Stimulated activated CD8-positive, alpha-beta memory T cell treated with anti-CD3 and anti-CD28 coated beads, Interleukin-15, amount 100 ng/mL, for 4 hours (primary cell): Measurements from ENCODE around the gene SLC11A1.

Experiments used
- DNase-seq, 2 donors: peaks; one replicate each; pipeline ENCODE4 v3.0.0-alpha.2; 2020; ENCODE audit warnings: low read depth in 2 of 2

Gene SLC11A1

GRCh38 chr2:218394298-218395089 lies 12.4 kb downstream of the SLC11A1 start:
- DNase-seq, result no peak

GRCh38 chr2:218395090-218395444 lies 13.0 kb downstream of the SLC11A1 start:
- DNase-seq, result no peak

GRCh38 chr2:218395456-218395825 lies 13.4 kb downstream of the SLC11A1 start:
- no peak for DNase-seq

- DNase-seq, result peak; percentile 88 to 89
Measured at GRCh38 chr2:218395826-218396687, 14.0 kb downstream of the SLC11A1 start.

- peak in 1 of 2 donors; percentile 49 for DNase-seq
Measured at GRCh38 chr2:218396688-218397462, 14.8 kb downstream of the SLC11A1 start.

GRCh38 chr2:218397463-218397819 lies 15.4 kb downstream of the SLC11A1 start:
- DNase-seq, result no peak

- no peak for DNase-seq
Measured at GRCh38 chr2:218397820-218398436, 15.9 kb downstream of the SLC11A1 start.

GRCh38 chr2:218398437-218399390 lies 16.6 kb downstream of the SLC11A1 start:
- peak in 1 of 2 donors; percentile 45 for DNase-seq

GRCh38 chr2:218399391-218400166 lies 17.5 kb downstream of the SLC11A1 start, which contains the start of gene CTDSP1:
Gene CTDSP1 (plus strand): TSS chr2:218399868. CDS start chr2:218400091, 223 bp downstream.
- DNase-seq, result peak; percentile 83 to 85

- no peak for DNase-seq
Measured at GRCh38 chr2:218400167-218400929, 18.3 kb downstream of the SLC11A1 start.

- no peak for DNase-seq
Measured at GRCh38 chr2:218400930-218401881, 19.1 kb downstream of the SLC11A1 start.

- no peak for DNase-seq
Measured at GRCh38 chr2:218401890-218402289, 19.8 kb downstream of the SLC11A1 start.

GRCh38 chr2:218402491-218402901 lies 20.4 kb downstream of the SLC11A1 start:
- DNase-seq, result no peak

GRCh38 chr2:218402911-218403411 lies 20.9 kb downstream of the SLC11A1 start:
- no peak for DNase-seq

- no peak for DNase-seq
Measured at GRCh38 chr2:218403810-218404209, 21.7 kb downstream of the SLC11A1 start.

- DNase-seq, result no peak
Measured at GRCh38 chr2:218404351-218405085, 22.4 kb downstream of the SLC11A1 start.
